OCI-LY1 (cell line): Measurements from ENCODE around the gene PDLIM4.

Experiments
- H2AFZ ChIP-seq: fragments of 200-600 bp; sonication (generic), shearing (Covaris generic); 2 replicates; pipeline ENCODE4 v1.6.0; 2014; ENCODE audit warnings: antibody characterized with exemption, mild to moderate bottlenecking, low read length
- H3F3A ChIP-seq: fragments of 200-600 bp; sonication (generic), shearing (Covaris generic); 2 replicates; pipeline ENCODE4 v1.6.0; 2014; ENCODE audit warnings: mild to moderate bottlenecking, antibody characterized with exemption, low read length, moderate library complexity; ENCODE audit not compliant: insufficient read depth
- H3K27ac ChIP-seq: fragments of 200-600 bp; sonication (generic); 2 replicates; pipeline ENCODE4 v1.5.1; 2014; ENCODE audit warnings: low read length, mixed run types, mild to moderate bottlenecking, low read depth; ENCODE audit not compliant: poor library complexity, severe bottlenecking
- H3K27me3 ChIP-seq: fragments of 200-600 bp; sonication (generic); 2 replicates; pipeline ENCODE4 v1.6.0; 2014; ENCODE audit warnings: antibody characterized with exemption, mild to moderate bottlenecking, low read length, moderate library complexity; ENCODE audit not compliant: insufficient read depth
- H3K36me3 ChIP-seq: fragments of 200-600 bp; sonication (generic); 2 replicates; pipeline ENCODE4 v1.6.1; 2014; ENCODE audit warnings: mild to moderate bottlenecking, antibody characterized with exemption, low read length, moderate library complexity, mixed read lengths; ENCODE audit not compliant: insufficient read depth
- H3K4me1 ChIP-seq: fragments of 200-600 bp; sonication (generic); 2 replicates; pipeline ENCODE4 v1.5.1; 2014; ENCODE audit warnings: mild to moderate bottlenecking, low read length, moderate library complexity; ENCODE audit not compliant: insufficient read depth, severe bottlenecking
- H3K4me2 ChIP-seq: fragments of 200-600 bp; sonication (generic), shearing (Covaris generic); 2 replicates; pipeline ENCODE4 v1.6.1; 2014; ENCODE audit warnings: low read length
- H3K4me3 ChIP-seq: fragments of 200-600 bp; sonication (generic); 2 replicates; pipeline ENCODE4 v1.5.1; 2014; ENCODE audit warnings: low read length, low read depth, mild to moderate bottlenecking, mixed read lengths; ENCODE audit not compliant: poor library complexity, severe bottlenecking
- H3K79me2 ChIP-seq: fragments of 200-600 bp; shearing (Covaris generic); 2 replicates; pipeline ENCODE4 v1.6.1; 2016; ENCODE audit warnings: mixed run types, low read length, mixed read lengths; ENCODE audit not compliant: insufficient read depth
- H3K9ac ChIP-seq: fragments of 200-600 bp; sonication (generic), shearing (Covaris generic); 2 replicates; pipeline ENCODE4 v1.6.1; 2014; ENCODE audit warnings: mild to moderate bottlenecking, low read length, mixed read lengths
- H3K9me2 ChIP-seq: fragments of 200-600 bp; sonication (generic), shearing (Covaris generic); 2 replicates; pipeline ENCODE4 v1.6.1; 2014; ENCODE audit warnings: low read depth, mild to moderate bottlenecking, low read length, mixed read lengths
- H3K9me3 ChIP-seq: fragments of 200-600 bp; shearing (Covaris generic); 2 replicates; pipeline ENCODE4 v1.6.1; 2014; ENCODE audit warnings: low read length, mixed read lengths
- H4K20me1 ChIP-seq: fragments of 200-600 bp; sonication (generic), shearing (Covaris generic); 2 replicates; pipeline ENCODE4 v1.6.0; 2016; ENCODE audit warnings: mild to moderate bottlenecking, low read length; ENCODE audit not compliant: insufficient read depth
- CTCF ChIP-seq: fragments of 200-600 bp; sonication (generic), shearing (Covaris generic); IDR thresholded peaks from 2 replicates; pipeline ENCODE4 v1.5.1; 2017; ENCODE audit warnings: mild to moderate bottlenecking, antibody characterized with exemption, low read length, moderate library complexity, mixed read lengths
- EZH2 ChIP-seq: fragments of 200-600 bp; sonication (generic), shearing (Covaris generic); IDR thresholded peaks from 2 replicates; pipeline ENCODE4 v1.8.0; 2017; ENCODE audit warnings: borderline replicate concordance, mixed run types, mild to moderate bottlenecking, antibody characterized with exemption, low read length, moderate library complexity, mixed read lengths

PDLIM4 gene

GRCh38 chr5:132266836-132267160 is 9.3 kb downstream of the PDLIM4 start:
- H3K9me2 ChIP-seq: no peaks in the 10 kb centered on the region
- no peak overlapping the region for H3K27ac ChIP-seq
- no peaks in the 10 kb centered on the region for H3K36me3 ChIP-seq
- H3K79me2 ChIP-seq: no peaks in the 10 kb centered on the region
- no peaks in the 10 kb centered on the region for H4K20me1 ChIP-seq
- H3K4me3 ChIP-seq: no peak overlapping the region
- no peak overlapping the region for H3K4me2 ChIP-seq
- H3F3A ChIP-seq: no peaks in the 10 kb centered on the region
- H3K9me3 ChIP-seq: no peaks in the 10 kb centered on the region
- H3K4me1 ChIP-seq: no peaks in the 10 kb centered on the region
- H3K9ac ChIP-seq: no peak overlapping the region
- H2AFZ ChIP-seq: no peak overlapping the region
- peaks cover 3% of the 10 kb centered on the region; the same call in 1 of the 2 replicates for H3K27me3 ChIP-seq
- TF ChIP-seq CTCF (no peak), EZH2 (no peak)

GRCh38 chr5:132267166-132267739 is 9.8 kb downstream of the PDLIM4 start:
- no peak overlapping the region for H3K27ac ChIP-seq
- no peaks in the 10 kb centered on the region for H3K9me3 ChIP-seq
- peaks cover 8% of the 10 kb centered on the region; the same call in 1 of the 2 replicates for H3K27me3 ChIP-seq
- no peak overlapping the region for H3K4me3 ChIP-seq
- H3K79me2 ChIP-seq: no peaks in the 10 kb centered on the region
- H3K4me2 ChIP-seq: no peak overlapping the region
- no peak overlapping the region for H3K9ac ChIP-seq
- H3K36me3 ChIP-seq: no peaks in the 10 kb centered on the region
- no peaks in the 10 kb centered on the region for H3F3A ChIP-seq
- no peaks in the 10 kb centered on the region for H4K20me1 ChIP-seq
- no peak for TF ChIP-seq EZH2
- TF ChIP-seq CTCF: no peak
- no peaks in the 10 kb centered on the region for H3K4me1 ChIP-seq
- H2AFZ ChIP-seq: no peak overlapping the region
- no peaks in the 10 kb centered on the region for H3K9me2 ChIP-seq

- Histone ChIP-seq H3K27ac (no peak overlapping the region), H3K4me2 (no peak overlapping the region), H2AFZ (no peak overlapping the region), H3K4me1 (no peaks in the 10 kb centered on the region), H3K9ac (no peak overlapping the region), H3K27me3 (peaks cover 8% of the 10 kb centered on the region; the same call in 1 of the 2 replicates), H3F3A (no peaks in the 10 kb centered on the region), H3K4me3 (no peak overlapping the region), H4K20me1 (no peaks in the 10 kb centered on the region), H3K79me2 (no peaks in the 10 kb centered on the region), H3K36me3 (no peaks in the 10 kb centered on the region), H3K9me2 (no peaks in the 10 kb centered on the region), H3K9me3 (no peaks in the 10 kb centered on the region)
- TF ChIP-seq CTCF: no peak
- TF ChIP-seq EZH2: no peak
These were observed 10.7 kb downstream of the PDLIM4 start for GRCh38 chr5:132267931-132268768.
